Activated T-helper 1 cell treated with anti-CD3 and anti-CD28 coated beads, Interleukin-12 subunit alpha, Interleukin-12 subunit beta, Interleukin-2, Interleukin-4 antibody, amounts not matched to agents 30 ng/mL and 10 ng/mL and 1 ng/mL, durations not matched to agents 14 hours and 24 hours and 36 hours (primary cell): Measurements from ENCODE around the gene ST3GAL3. TPM values are rescaled to one million over a fixed set of nuclear protein-coding genes. Genes with fewer than 3 reads are reported as not detected.
A peak's percentile ranks its signal among the peaks of the same experiment; 100 is the strongest.

ENCODE experiments used
- DNase-seq: peaks from one replicate; pipeline ENCODE4 v3.0.0; 2021; ENCODE audit warnings: low spot score
- H3K27ac Mint-ChIP-seq: one replicate; pipeline ENCODE4 v1.8.0; 2021; ENCODE audit warnings: mild to moderate bottlenecking, mixed read lengths
- H3K27me3 Mint-ChIP-seq: one replicate; pipeline ENCODE4 v1.8.0; 2022; ENCODE audit warnings: mild to moderate bottlenecking, moderate library complexity, mixed read lengths; ENCODE audit not compliant: insufficient read depth
- H3K36me3 Mint-ChIP-seq: one replicate; pipeline ENCODE4 v1.8.0; 2021; ENCODE audit warnings: low read depth, mixed read lengths
- H3K4me1 Mint-ChIP-seq: one replicate; pipeline ENCODE4 v1.8.0; 2021; ENCODE audit warnings: low read depth, mixed read lengths
- H3K4me3 Mint-ChIP-seq: one replicate; pipeline ENCODE4 v1.8.0; 2021; ENCODE audit warnings: mild to moderate bottlenecking, moderate library complexity, mixed read lengths
- H3K9me3 Mint-ChIP-seq: one replicate; pipeline ENCODE4 v1.8.0; 2021; ENCODE audit warnings: mixed read lengths
- intact Hi-C: fragments of 100-400 bp; cut with micrococcal nuclease; formaldehyde crosslinking; loops from one replicate; pipeline ENCODE4 v1.15.1; 2024
- total RNA-seq: library from RNA; stranded (reverse); gene quantifications from 2 replicates; pipeline ENCODE4 v1.2.3, GENCODE V29; 2022

Gene ST3GAL3
- total RNA-seq, 1 donor from 2014 or later = 19.0 TPM

DNA sequence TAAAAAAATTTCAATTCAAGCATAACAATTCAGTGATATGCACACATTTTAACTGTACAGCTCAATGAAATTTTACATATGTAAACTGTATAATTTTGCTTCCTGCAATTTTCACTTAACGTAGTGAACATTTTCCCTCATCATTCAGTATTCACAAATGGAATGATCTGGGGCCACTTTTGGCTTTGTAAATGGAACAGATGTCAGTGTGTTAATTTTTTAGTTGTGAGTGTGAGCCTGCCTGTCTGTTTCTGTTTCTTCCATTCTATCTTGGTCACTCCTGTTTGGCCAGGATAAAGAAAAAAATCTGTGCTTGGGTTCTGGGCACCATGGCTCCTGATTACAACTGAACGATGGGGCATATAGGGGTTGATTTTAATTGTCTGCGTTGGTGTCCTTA is 20.5 kb upstream of the ST3GAL3 start:
- H3K27ac Mint-ChIP-seq = no peak overlapping the region
- DNase-seq = no peak
- peaks cover 61% of the 10 kb centered on the region for H3K36me3 Mint-ChIP-seq
- no peak overlapping the region for H3K4me3 Mint-ChIP-seq
- H3K9me3 Mint-ChIP-seq = no peaks in the 10 kb centered on the region
- H3K4me1 Mint-ChIP-seq = no peaks in the 10 kb centered on the region
- intact Hi-C loops = no loop called here
- H3K27me3 Mint-ChIP-seq = no peaks in the 10 kb centered on the region

DNA sequence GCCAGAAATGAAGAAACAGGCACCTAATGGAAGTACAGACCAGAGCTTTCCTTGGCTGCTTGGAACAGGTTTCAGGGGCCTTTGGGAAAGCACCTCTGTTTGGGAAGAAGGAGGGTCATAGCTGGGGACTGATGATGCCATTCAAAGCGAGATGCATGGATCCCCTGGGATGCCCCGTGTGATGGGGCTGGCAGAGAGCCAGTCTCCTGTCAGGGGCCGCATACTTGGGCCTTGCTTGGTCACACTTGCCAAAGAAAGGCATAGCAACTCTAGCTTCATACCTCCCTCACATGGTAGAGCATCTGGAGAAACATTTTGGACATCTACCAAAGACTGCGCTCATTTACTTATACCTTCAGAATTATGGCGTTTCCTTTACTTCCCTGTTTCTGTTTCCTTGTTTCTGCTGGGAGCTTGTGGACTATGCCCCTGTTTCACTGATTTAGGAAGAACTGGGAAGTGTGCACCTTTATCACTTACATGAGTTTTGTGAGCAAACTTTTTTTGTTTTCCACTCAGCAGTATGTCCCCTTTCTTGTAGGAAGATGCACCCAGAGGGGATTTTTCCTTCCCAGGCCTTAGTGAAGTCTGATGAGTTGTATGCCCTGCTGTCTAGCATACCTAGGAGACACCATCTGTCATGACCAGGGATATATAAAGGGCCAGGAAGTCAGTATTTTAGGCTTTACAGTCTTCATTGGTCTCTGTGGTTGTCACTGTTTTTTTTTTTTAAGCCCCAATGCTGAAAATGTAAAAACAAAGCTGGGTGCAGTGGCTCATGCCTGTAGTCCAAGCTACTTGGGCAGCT is 19.8 kb upstream of the ST3GAL3 start:
- Mint-ChIP-seq H3K4me1 (no peaks in the 10 kb centered on the region), H3K27me3 (no peaks in the 10 kb centered on the region), H3K4me3 (no peak overlapping the region), H3K9me3 (no peaks in the 10 kb centered on the region), H3K36me3 (peaks cover 66% of the 10 kb centered on the region), H3K27ac (no peak overlapping the region)
- intact Hi-C loops = no loop called here
- no peak for DNase-seq

DNA sequence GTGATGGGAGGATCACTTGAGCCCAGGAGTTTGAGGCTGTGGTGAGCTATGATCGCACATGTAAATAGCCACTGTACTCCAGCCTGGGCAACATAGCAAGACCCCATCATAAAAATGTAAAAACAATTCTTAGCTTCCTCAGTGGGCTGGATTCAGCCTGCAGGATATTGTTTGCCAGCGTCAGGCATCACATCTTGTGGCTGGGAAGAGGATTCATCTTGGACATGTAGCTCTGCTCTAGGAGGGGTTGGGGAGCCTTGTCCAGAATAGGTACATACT is 19.3 kb upstream of the ST3GAL3 start:
- H3K36me3 Mint-ChIP-seq = peaks cover 69% of the 10 kb centered on the region
- no peaks in the 10 kb centered on the region for H3K27me3 Mint-ChIP-seq
- no peak overlapping the region for H3K4me3 Mint-ChIP-seq
- H3K27ac Mint-ChIP-seq = peak overlapping the region; percentile 61
- no peak for DNase-seq
- no peaks in the 10 kb centered on the region for H3K9me3 Mint-ChIP-seq
- intact Hi-C loops = no loop called here
- H3K4me1 Mint-ChIP-seq = no peaks in the 10 kb centered on the region

DNA sequence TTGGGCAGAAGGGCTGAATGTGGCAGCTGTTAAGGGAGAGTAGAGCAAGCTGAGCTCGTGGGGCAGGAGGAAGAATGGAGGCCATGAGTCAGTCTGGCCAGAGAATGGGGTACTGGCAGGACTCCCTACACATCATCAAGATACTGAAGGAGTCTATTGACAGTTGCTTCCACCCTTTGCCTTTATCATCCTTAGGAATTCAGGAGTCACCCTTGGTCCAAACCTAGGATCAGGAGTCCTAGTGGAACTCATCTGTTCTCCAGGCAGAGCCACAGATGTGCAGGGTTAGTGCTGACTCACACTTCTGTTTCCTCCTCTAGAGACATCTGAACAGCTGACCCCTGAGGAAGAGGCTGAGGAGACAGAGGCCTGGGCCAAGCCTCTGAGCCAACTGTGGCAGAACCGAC is 18.7 kb upstream of the ST3GAL3 start:
- intact Hi-C loops = no loop called here
- Mint-ChIP-seq H3K4me3 (no peak overlapping the region), H3K27me3 (no peaks in the 10 kb centered on the region), H3K9me3 (no peaks in the 10 kb centered on the region), H3K27ac (peak overlapping the region; percentile 61), H3K36me3 (peaks cover 68% of the 10 kb centered on the region), H3K4me1 (no peaks in the 10 kb centered on the region)
- no peak for DNase-seq

DNA sequence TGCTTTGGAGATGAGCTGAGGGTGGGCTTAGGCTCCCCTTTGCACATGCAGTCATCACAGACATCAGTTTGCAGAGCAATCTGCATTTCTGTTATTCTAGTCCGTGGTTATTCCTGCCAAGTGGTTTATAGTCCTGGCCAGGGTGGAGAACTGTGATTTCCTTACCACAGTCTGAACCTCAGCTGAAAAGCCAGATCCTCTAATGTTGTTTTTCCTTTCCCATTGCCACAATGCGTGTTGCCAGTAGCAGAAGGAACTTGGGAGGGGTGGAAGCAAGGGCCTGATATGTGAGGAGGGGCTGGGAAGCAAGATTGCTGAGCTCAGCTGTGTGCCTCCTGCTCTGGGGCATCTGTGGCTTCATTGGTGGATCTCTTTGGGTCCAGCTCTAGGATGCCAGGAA is 18.0 kb upstream of the ST3GAL3 start:
- Mint-ChIP-seq H3K4me1 (no peaks in the 10 kb centered on the region), H3K36me3 (peaks cover 64% of the 10 kb centered on the region), H3K9me3 (no peaks in the 10 kb centered on the region), H3K4me3 (no peak overlapping the region), H3K27ac (no peak overlapping the region), H3K27me3 (no peaks in the 10 kb centered on the region)
- DNase-seq = no peak
- intact Hi-C loops = no loop called here

DNA sequence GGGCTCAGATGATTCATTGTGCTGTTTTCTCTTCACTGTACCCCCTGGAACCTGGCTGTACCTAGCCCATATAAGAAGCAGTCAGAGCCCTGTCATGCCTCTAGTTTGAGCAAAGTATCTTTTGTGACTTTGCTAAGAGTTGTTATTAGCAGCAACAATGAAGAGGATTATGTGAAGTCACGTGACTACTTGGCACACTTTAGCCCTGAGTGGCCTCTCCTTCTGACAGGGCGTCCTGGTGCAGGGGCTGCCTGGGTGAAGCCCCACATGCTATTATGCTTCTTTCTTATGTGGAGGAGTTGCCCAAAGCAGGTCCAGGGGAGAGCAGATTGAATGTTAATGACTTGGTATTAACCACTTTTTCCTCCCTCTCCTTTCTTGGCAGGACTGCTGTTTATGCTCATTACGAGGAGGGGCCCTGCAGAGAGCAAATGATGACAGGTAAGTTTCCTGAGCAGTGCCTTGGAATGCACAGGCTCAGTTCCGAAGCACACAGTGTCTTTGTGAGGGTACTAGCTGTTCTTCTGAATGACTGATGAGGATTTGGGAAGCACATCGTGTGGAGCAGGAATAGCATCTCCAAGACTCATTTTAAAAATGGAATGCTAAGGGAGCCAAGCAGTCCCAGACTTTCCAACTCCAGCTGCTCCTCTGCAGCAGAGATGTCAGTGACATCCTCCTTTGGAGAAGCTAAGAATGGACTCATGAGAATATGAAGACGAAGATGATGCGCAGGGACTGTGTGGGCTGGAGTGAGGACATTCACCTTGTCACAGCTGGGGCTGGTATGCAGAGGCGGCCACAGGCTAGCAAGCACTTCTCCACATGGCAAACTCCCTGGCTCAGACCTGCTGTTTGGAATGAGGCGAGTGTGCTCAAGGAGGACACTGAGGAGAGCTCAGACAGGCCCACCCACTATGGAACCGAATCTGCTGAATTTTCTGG is 15.2 kb upstream of the ST3GAL3 start:
- Mint-ChIP-seq H3K27me3 (no peaks in the 10 kb centered on the region), H3K4me1 (no peaks in the 10 kb centered on the region), H3K9me3 (no peaks in the 10 kb centered on the region), H3K36me3 (peaks cover 46% of the 10 kb centered on the region), H3K4me3 (no peak overlapping the region), H3K27ac (no peak overlapping the region)
- intact Hi-C loops = no loop called here
- DNase-seq = no peak

DNA sequence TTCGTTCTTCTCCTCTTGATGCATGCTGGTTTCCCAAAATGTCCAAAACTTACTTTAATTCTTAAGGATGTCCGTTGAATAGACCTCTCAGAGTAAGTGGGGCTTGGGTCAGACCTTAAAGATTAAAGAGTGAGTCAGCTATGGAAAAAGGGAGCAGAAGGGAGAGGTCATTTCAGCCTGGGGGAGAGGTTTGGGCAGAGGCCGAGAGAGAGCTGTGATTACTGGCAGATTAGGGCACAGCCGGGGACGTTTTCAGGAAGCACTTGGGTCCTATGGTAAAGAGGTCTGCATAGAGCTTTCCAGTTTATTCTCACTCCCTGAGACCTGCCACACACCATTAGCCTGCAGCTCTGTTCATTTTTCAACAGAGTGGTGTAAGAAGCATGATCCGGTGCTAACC is 14.0 kb upstream of the ST3GAL3 start:
- H3K4me1 Mint-ChIP-seq = no peaks in the 10 kb centered on the region
- H3K27ac Mint-ChIP-seq = no peak overlapping the region
- intact Hi-C loops = no loop called here
- DNase-seq = no peak
- no peaks in the 10 kb centered on the region for H3K9me3 Mint-ChIP-seq
- no peak overlapping the region for H3K4me3 Mint-ChIP-seq
- H3K36me3 Mint-ChIP-seq = peaks cover 42% of the 10 kb centered on the region
- H3K27me3 Mint-ChIP-seq = no peaks in the 10 kb centered on the region

DNA sequence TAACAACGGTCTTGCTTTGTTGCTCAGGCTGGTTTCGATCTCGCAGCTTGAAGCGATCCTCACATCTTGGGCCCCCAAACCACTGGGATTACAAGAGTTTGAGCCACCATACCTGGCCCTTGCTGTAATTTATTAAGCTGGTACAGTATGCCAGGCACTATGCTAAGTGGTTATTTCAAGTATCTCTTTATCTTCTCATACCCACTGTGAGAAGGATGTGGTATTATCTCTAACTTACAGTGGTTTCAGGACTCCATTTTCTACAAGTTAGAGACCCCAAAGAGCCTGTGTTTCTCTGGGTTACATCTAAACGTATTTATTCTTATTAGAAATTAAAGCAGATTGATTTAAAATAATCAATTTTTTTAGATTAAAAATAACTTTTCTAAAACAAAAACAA is 8.1 kb upstream of the ST3GAL3 start:
- Mint-ChIP-seq H3K27me3 (no peaks in the 10 kb centered on the region), H3K9me3 (no peaks in the 10 kb centered on the region), H3K4me1 (no peaks in the 10 kb centered on the region), H3K36me3 (peaks cover 20% of the 10 kb centered on the region), H3K4me3 (no peak overlapping the region), H3K27ac (no peak overlapping the region)
- intact Hi-C loops = no loop called here
- DNase-seq = no peak

DNA sequence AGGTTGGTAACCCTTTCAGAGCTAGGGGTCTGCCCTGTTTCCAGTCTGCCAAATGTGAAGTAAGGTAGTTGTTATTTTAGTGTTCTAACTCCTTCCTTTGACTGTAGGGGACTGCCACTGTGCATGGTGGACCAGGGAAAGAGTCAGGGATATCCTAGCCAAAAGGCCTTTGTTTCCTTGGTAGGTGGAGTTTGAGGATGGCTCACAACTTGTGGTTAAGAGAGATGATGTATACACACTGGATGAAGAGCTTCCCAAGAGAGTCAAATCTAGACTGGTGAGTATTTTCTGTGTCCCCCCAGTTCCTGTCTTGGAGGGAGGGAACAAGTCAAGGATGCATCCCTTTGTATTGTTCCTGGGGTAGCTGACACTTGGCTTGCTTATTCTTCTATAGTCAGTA is 3.5 kb upstream of the ST3GAL3 start:
- Mint-ChIP-seq H3K27me3 (no peaks in the 10 kb centered on the region), H3K36me3 (peaks cover 23% of the 10 kb centered on the region), H3K4me1 (peaks cover 28% of the 10 kb centered on the region), H3K4me3 (no peak overlapping the region), H3K9me3 (no peaks in the 10 kb centered on the region), H3K27ac (no peak overlapping the region)
- no peak for DNase-seq
- intact Hi-C loops = loop anchor here (10.0 kb wide), 1 partner anchor 339 kb away; the partner anchor contains the start of gene ELOVL1

DNA sequence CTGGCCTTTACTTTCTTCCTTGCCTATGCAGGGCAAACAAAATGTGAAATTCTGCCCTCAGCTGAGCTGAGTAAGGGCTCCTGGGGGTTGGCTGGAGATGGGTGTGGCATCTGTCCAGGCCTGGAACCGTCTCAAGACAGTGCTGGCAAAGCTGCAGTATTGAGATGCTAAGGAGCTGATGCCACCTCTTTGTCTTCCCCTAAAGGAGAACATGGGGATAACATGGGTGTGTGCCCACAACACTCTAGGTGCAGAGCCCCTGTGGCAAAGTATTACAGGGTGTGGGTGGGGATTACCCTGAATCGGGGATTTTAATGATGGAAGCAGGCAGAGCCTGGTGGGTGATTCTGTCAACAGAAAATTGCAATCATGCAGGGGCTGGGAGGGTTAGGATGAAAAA is 2.5 kb upstream of the ST3GAL3 start:
- Mint-ChIP-seq H3K27ac (no peak overlapping the region), H3K36me3 (peaks cover 26% of the 10 kb centered on the region), H3K4me3 (peak overlapping the region; percentile 9), H3K9me3 (no peaks in the 10 kb centered on the region), H3K27me3 (no peaks in the 10 kb centered on the region), H3K4me1 (peaks cover 31% of the 10 kb centered on the region)
- DNase-seq = no peak
- intact Hi-C loops = loop anchor here (5.0 to 10.0 kb wide), 4 partner anchors 253 to 1282 kb away; partner anchors contain the start of genes EIF2B3, ELOVL1 and HYI

DNA sequence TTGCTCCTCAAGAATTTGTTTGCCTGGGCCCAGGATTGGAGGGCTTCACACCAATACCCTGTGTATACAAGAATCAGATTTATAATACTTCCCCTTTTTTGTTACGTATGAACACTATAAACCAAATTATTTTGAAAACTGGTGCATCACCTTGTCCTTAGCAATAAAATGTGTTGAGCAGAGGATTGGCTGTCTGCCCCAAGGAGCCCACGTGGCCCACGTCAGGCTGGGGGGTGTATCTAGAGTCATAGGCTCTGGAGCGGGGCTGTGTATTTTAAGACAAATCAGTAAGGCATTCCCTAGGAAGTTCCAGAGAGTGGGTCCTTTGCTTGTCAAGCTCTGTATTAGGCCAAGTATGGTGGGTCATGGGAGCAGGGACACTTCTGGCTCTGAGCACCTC is 2.0 kb upstream of the ST3GAL3 start:
- H3K4me1 Mint-ChIP-seq = peaks cover 34% of the 10 kb centered on the region
- no peak overlapping the region for H3K27ac Mint-ChIP-seq
- intact Hi-C loops = loop anchor here (5.0 to 10.0 kb wide), 4 partner anchors 253 to 1282 kb away; partner anchors contain the start of genes EIF2B3, ELOVL1 and HYI

DNA sequence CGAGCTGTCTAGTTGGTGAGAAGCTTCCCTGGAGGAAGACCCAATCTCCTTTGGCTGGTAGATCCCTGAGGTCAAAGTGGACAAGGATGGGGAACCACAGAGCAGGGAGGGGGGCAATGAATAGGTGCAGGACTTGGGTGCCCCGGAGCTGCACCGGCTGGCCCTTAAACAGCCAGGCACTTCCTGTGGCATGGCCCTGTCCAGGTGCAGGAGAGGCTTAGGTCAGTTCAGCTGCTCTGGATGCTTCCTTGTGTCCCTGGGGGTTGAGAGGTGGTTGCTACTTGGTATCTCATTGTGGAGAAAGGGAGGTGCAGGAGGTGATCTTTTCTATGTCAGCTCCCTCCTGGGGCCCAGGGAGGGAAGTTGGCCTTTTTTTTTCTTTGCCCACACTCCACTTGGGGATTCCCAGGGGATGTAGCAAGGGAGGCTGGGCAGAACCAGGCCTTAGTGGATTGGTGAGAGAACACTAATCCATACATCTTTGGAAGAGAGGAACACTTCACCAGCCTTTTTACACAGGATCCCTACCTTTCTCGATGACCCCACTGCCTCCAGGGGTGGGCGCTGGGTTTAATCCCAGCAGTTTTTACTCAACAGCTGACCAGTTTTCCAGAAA is 1.2 kb upstream of the ST3GAL3 start:
- peaks cover 40% of the 10 kb centered on the region for H3K4me1 Mint-ChIP-seq
- intact Hi-C loops = loop anchor here (2.0 to 10.0 kb wide), 5 partner anchors 254 to 1281 kb away; partner anchors contain the start of genes EIF2B3, ELOVL1, ERMAP and HYI
- H3K4me3 Mint-ChIP-seq = peak overlapping the region; percentile 88
- H3K9me3 Mint-ChIP-seq = no peaks in the 10 kb centered on the region
- peak overlapping the region; percentile 76 for H3K27ac Mint-ChIP-seq
- DNase-seq = no peak
- no peaks in the 10 kb centered on the region for H3K27me3 Mint-ChIP-seq
- H3K36me3 Mint-ChIP-seq = peaks cover 34% of the 10 kb centered on the region

More for the DNA sequence above, 2.0 kb upstream of the ST3GAL3 start:
- H3K4me3 Mint-ChIP-seq = peak overlapping the region; percentile 88
- H3K36me3 Mint-ChIP-seq = peaks cover 29% of the 10 kb centered on the region
- H3K9me3 Mint-ChIP-seq = no peaks in the 10 kb centered on the region
- DNase-seq = no peak
- no peaks in the 10 kb centered on the region for H3K27me3 Mint-ChIP-seq
